ENCODE measurements around the gene TBC1D4.

TBC1D4 gene

GRCh38 chr13:75263741-75264407, 218.1 kb downstream of the TBC1D4 start:
- peak; percentile 66 for DNase-seq (ENCODE audit: low read depth)
- no peak for TF ChIP-seq CTCF (IDR thresholded peaks at IDR 0.05; ENCODE audit: low read depth, low read length, missing control alignments)
- in situ Hi-C loops (cut with HindIII; ENCODE audit: low sequenced_read_pairs): no loop called here
- no peak overlapping the region for H3K4me3 ChIP-seq (ENCODE audit: low read depth, low read length)

- no peak overlapping the region for H3K4me3 ChIP-seq (ENCODE audit: low read depth, low read length)
- peak; percentile 57 for DNase-seq (ENCODE audit: low read depth)
- TF ChIP-seq CTCF (IDR thresholded peaks at IDR 0.05; ENCODE audit: low read depth, low read length, missing control alignments): peak; percentile 51
- in situ Hi-C loops (cut with HindIII; ENCODE audit: low sequenced_read_pairs): no loop called here
Measured at GRCh38 chr13:75258159-75258782, 223.7 kb downstream of the TBC1D4 start.

GRCh38 chr13:75256922-75257321, 225.0 kb downstream of the TBC1D4 start:
- in situ Hi-C loops (cut with HindIII; ENCODE audit: low sequenced_read_pairs): no loop called here
- H3K4me3 ChIP-seq (ENCODE audit: low read depth, low read length): no peak overlapping the region
- TF ChIP-seq CTCF (IDR thresholded peaks at IDR 0.05; ENCODE audit: low read depth, low read length, missing control alignments): no peak
- DNase-seq (ENCODE audit: low read depth): no peak

GRCh38 chr13:75255653-75256052, 226.3 kb downstream of the TBC1D4 start:
- in situ Hi-C loops (cut with HindIII; ENCODE audit: low sequenced_read_pairs): no loop called here

GRCh38 chr13:75255147-75255546, 226.8 kb downstream of the TBC1D4 start:
- no peak for DNase-seq (ENCODE audit: low read depth)
- TF ChIP-seq CTCF (IDR thresholded peaks at IDR 0.05; ENCODE audit: low read depth, low read length, missing control alignments): no peak
- in situ Hi-C loops (cut with HindIII; ENCODE audit: low sequenced_read_pairs): no loop called here
- no peak overlapping the region for H3K4me3 ChIP-seq (ENCODE audit: low read depth, low read length)

More at GRCh38 chr13:75255653-75256052, 226.3 kb downstream of the TBC1D4 start:
- no peak overlapping the region for H3K4me3 ChIP-seq (ENCODE audit: low read depth, low read length)
- no peak for TF ChIP-seq CTCF (IDR thresholded peaks at IDR 0.05; ENCODE audit: low read depth, low read length, missing control alignments)
- DNase-seq (ENCODE audit: low read depth): no peak

GRCh38 chr13:75251188-75251587, 230.8 kb downstream of the TBC1D4 start:
- in situ Hi-C loops (cut with HindIII; ENCODE audit: low sequenced_read_pairs): no loop called here
- no peak overlapping the region for H3K4me3 ChIP-seq (ENCODE audit: low read depth, low read length)
- DNase-seq (ENCODE audit: low read depth): no peak
- no peak for TF ChIP-seq CTCF (IDR thresholded peaks at IDR 0.05; ENCODE audit: low read depth, low read length, missing control alignments)

All from astrocyte of the cerebellum (primary cell).